Caco-2 (cell line): Measurements from ENCODE around the gene UGDH. TPM values are rescaled to one million over a fixed set of nuclear protein-coding genes. Genes with fewer than 3 reads are reported as not detected.
"Not testable (repeated sequence)": the region's sequence is repeated elsewhere in the genome, so short reads cannot be mapped to it uniquely, and the experiment has no call there.

Experiments used
- BruUV-seq: library from RNA; stranded (reverse); fragments of 400-500 nt; replicated peaks from 2 replicates; lab custom pipeline; 2021; lab: Mats Ljungman, UMichigan
- CTCF ChIA-PET: fragments of 300-600 bp; sonication (Branson Sonifier 250); formaldehyde crosslinking; loops from one replicate; lab custom pipeline; 2022; ENCODE audit warnings: antibody characterized with exemption; lab: Charles Lee
- POLR2A ChIA-PET: fragments of 300-600 bp; sonication (Branson Sonifier 250); formaldehyde crosslinking; loops from one replicate; lab custom pipeline; 2022; ENCODE audit warnings: antibody characterized with exemption; lab: Charles Lee
- DNase-seq, 2 experiments: peaks; one replicate each; pipeline versions ENCODE4 v3.0.0 to v3.0.0-alpha.2; 2020 to 2022
- H3K27me3 ChIP-seq: replicated peaks from 2 replicates; pipeline ENCODE4 v1.6.0; 2011; ENCODE audit warnings: low read length; ENCODE audit not compliant: control insufficient read depth, insufficient read depth
- H3K36me3 ChIP-seq: 2 replicates; pipeline ENCODE4 v1.5.1; 2011; ENCODE audit warnings: low read length; ENCODE audit not compliant: control insufficient read depth, insufficient read depth
- H3K4me1 ChIP-seq: fragments of 250-450 bp; sonication (Bioruptor Pico); 2 replicates; pipeline ENCODE4 v1.5.1; 2020; ENCODE audit warnings: mild to moderate bottlenecking
- H3K4me3 ChIP-seq: 2 replicates; pipeline ENCODE4 v1.5.1; 2011; ENCODE audit warnings: low read depth, mild to moderate bottlenecking, control low read depth, low read length
- H3K9me3 ChIP-seq: fragments of 250-450 bp; sonication (Bioruptor Pico); 2 replicates; pipeline ENCODE4 v1.5.1; 2020; ENCODE audit warnings: mild to moderate bottlenecking, moderate library complexity
- H3K27ac Mint-ChIP-seq: one replicate; pipeline ENCODE4 v1.8.0; 2022; ENCODE audit warnings: mixed read lengths; ENCODE audit not compliant: unreplicated experiment
- H3K27me3 Mint-ChIP-seq: one replicate; pipeline ENCODE4 v1.8.0; 2022; ENCODE audit warnings: mixed read lengths; ENCODE audit not compliant: insufficient read depth, unreplicated experiment
- H3K36me3 Mint-ChIP-seq: one replicate; pipeline ENCODE4 v1.8.0; 2022; ENCODE audit warnings: mild to moderate bottlenecking, mixed read lengths; ENCODE audit not compliant: insufficient read depth, unreplicated experiment
- H3K4me1 Mint-ChIP-seq: one replicate; pipeline ENCODE4 v1.8.0; 2022; ENCODE audit warnings: low read depth, mixed read lengths; ENCODE audit not compliant: unreplicated experiment
- H3K4me3 Mint-ChIP-seq: one replicate; pipeline ENCODE4 v1.8.0; 2022; ENCODE audit warnings: mild to moderate bottlenecking, moderate library complexity, mixed read lengths; ENCODE audit not compliant: unreplicated experiment
- H3K9me3 Mint-ChIP-seq: one replicate; pipeline ENCODE4 v1.8.0; 2022; ENCODE audit warnings: mixed read lengths; ENCODE audit not compliant: unreplicated experiment
- CTCF ChIP-seq, 2 experiments: fragments of 200-600 bp in 1 of 2; IDR thresholded peaks; 1 replicate in 1 of 2; 2 replicates in 1 of 2; pipeline versions ENCODE4 v1.5.1 to v1.8.0; 2011 to 2022; ENCODE audit warnings: antibody characterized with exemption in 1 of 2, control low read depth in 1 of 2, inconsistent platforms in 1 of 2, low read depth in 1 of 2, low read length in 1 of 2, mild to moderate bottlenecking in 1 of 2, moderate library complexity in 1 of 2; ENCODE audit not compliant: insufficient read depth in 1 of 2, severe bottlenecking in 1 of 2, unreplicated experiment in 1 of 2
- intact Hi-C: fragments of 100-400 bp; cut with micrococcal nuclease; formaldehyde crosslinking; loops from one replicate; pipeline ENCODE4 v1.10.0; 2022; ENCODE audit not compliant: unreplicated experiment
- total RNA-seq: library from RNA; stranded (reverse); gene quantifications from 2 replicates; pipeline ENCODE4 v1.2.3, GENCODE V29; 2022

UGDH gene
- total RNA-seq, 1 experiment from 2014 or later, result 139 TPM

DNA sequence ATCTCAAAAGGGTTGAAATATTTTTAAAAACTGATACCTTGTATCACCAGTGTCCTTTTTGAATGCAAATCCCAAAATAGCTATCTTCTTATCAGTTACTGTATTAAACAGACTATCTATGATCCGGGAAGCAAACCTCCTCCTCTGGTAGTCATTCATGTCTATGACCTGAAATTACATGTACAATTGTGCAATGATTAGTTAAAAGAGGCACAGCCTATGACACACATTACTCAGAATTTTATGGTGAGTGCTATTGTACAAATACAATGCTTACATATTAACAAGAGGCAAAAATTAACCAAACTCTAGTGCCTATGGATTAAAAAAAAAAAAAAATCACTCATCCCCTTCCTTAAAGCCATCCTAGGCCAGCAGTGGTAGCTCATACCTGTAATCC is 21.7 kb downstream of the UGDH start:
- Histone ChIP-seq H3K36me3 (peaks cover 5% of the 10 kb centered on the region), H3K9me3 (no peaks in the 10 kb centered on the region), H3K27me3 (no peaks in the 10 kb centered on the region), H3K4me1 (no peaks in the 10 kb centered on the region), H3K4me3 (no peak overlapping the region)
- Mint-ChIP-seq H3K9me3 (no peaks in the 10 kb centered on the region), H3K27me3 (no peaks in the 10 kb centered on the region), H3K4me1 (no peaks in the 10 kb centered on the region), H3K4me3 (no peak overlapping the region), H3K27ac (no peak overlapping the region), H3K36me3 (peaks cover 94% of the 10 kb centered on the region)
- no peak for DNase-seq
- ChIA-PET POLR2A (interaction anchor here (0.5 to 1.3 kb wide), 2 partner anchors 22 to 69 kb away, joined by 3 to 8 read pairs; partner anchors contain the start of gene UGDH), CTCF (interaction anchor here (0.6 kb wide), 1 partner anchor 10 kb away, joined by 4 read pairs; no protein-coding TSS in a partner anchor)
- no TSS peak for BruUV-seq
- no peak for TF ChIP-seq CTCF (IDR thresholded peaks at IDR 0.05; ENCODE audit: insufficient read depth in 1 of 2, low read depth in 1 of 2, low read length in 1 of 2, severe bottlenecking in 1 of 2, unreplicated experiment in 1 of 2)
- intact Hi-C loops, result no loop called here

GRCh38 chr4:39504538-39504937 is 22.7 kb downstream of the UGDH start:
- Mint-ChIP-seq H3K27ac (no peak overlapping the region), H3K4me3 (no peak overlapping the region), H3K27me3 (no peaks in the 10 kb centered on the region), H3K36me3 (peaks cover 94% of the 10 kb centered on the region), H3K4me1 (no peaks in the 10 kb centered on the region), H3K9me3 (no peaks in the 10 kb centered on the region)
- no peak for DNase-seq
- Histone ChIP-seq H3K4me1 (no peaks in the 10 kb centered on the region), H3K4me3 (no peak overlapping the region), H3K27me3 (no peaks in the 10 kb centered on the region), H3K36me3 (peaks cover 5% of the 10 kb centered on the region), H3K9me3 (no peaks in the 10 kb centered on the region)
- TF ChIP-seq CTCF (IDR thresholded peaks at IDR 0.05; ENCODE audit: insufficient read depth in 1 of 2, low read depth in 1 of 2, low read length in 1 of 2, severe bottlenecking in 1 of 2, unreplicated experiment in 1 of 2), result no peak
- POLR2A ChIA-PET, result no interaction called here
- CTCF ChIA-PET, result no interaction called here
- BruUV-seq, result no TSS peak
- intact Hi-C loops, result no loop called here

GRCh38 chr4:39502664-39503035 is 24.6 kb downstream of the UGDH start:
- H3K36me3 ChIP-seq, BruUV-seq, H3K4me1 ChIP-seq, H3K27ac Mint-ChIP-seq, DNase-seq, H3K27me3 ChIP-seq, H3K4me3 Mint-ChIP-seq, H3K9me3 ChIP-seq, H3K4me1 Mint-ChIP-seq, CTCF ChIA-PET, H3K9me3 Mint-ChIP-seq, H3K4me3 ChIP-seq, POLR2A ChIA-PET, H3K27me3 Mint-ChIP-seq, intact Hi-C loops: not testable (repeated sequence)
- H3K36me3 Mint-ChIP-seq, result peaks cover 95% of the 10 kb centered on the region
